ENCODE data around the gene GGA3.

DNA sequence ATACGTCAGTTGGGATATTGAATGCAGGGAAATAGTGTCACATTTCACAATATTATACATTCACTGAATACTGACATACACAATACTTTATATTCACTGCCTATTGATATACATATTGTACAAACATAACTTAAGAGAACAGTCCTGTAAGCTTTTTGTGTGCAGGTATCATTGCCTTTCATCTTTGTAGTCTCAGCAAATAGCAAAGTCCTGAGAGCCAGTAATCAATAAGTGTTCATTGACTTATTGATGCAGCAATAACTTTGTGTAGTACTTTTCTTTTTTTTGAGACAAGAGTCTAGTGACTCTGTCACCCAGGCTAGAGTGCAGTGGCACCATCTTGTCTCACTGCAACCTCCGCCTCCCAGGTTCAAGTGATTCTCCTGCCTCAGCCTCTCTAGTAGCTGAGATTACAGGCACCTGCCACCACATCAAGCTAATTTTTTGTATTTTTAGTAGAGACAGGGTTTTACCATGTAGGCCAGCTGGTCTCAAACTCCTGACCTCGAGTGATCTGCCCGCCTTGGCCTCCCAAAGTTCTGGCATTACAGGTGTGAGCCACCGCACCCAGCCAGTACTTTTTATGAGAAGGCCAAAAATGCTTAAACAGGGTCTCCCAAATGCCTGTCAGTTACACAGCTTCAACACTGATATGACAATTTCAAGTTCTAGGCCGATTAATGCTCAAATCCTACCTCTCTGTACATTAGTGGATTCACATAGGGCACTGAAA, 61.4 kb downstream of the GGA3 start:
- TF ChIP-seq, protein P1, sequence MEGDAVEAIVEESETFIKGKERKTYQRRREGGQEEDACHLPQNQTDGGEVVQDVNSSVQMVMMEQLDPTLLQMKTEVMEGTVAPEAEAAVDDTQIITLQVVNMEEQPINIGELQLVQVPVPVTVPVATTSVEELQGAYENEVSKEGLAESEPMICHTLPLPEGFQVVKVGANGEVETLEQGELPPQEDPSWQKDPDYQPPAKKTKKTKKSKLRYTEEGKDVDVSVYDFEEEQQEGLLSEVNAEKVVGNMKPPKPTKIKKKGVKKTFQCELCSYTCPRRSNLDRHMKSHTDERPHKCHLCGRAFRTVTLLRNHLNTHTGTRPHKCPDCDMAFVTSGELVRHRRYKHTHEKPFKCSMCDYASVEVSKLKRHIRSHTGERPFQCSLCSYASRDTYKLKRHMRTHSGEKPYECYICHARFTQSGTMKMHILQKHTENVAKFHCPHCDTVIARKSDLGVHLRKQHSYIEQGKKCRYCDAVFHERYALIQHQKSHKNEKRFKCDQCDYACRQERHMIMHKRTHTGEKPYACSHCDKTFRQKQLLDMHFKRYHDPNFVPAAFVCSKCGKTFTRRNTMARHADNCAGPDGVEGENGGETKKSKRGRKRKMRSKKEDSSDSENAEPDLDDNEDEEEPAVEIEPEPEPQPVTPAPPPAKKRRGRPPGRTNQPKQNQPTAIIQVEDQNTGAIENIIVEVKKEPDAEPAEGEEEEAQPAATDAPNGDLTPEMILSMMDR (IDR thresholded peaks at IDR 0.05), result no peak
- TF ChIP-seq POLR2A (IDR thresholded peaks at IDR 0.05), result no peak
